HepG2 (cell line): ENCODE data around the gene MCC. TPM values are rescaled to one million over a fixed set of nuclear protein-coding genes. Genes with fewer than 3 reads are reported as not detected.

Experiments used
- ATAC-seq: fragments of 200-7000 bp; cut with Tn5 transposase; 3 replicates; pipeline ENCODE4 v1.9.1; 2020; ENCODE audit warnings: mild to moderate bottlenecking, moderate library complexity
- BruUV-seq: library from RNA; stranded (reverse); fragments of 400-500 nt; replicated peaks from 2 replicates; lab custom pipeline; 2021; lab: Mats Ljungman, UMichigan
- CTCF ChIA-PET: fragments of 300-600 bp; formaldehyde crosslinking; extraction: SDS; loops from one replicate; lab custom pipeline; 2021; ENCODE audit warnings: low total read pairs, inconsistent platforms, low intra/inter-chr PET ratio; lab: Yijun Ruan, JAX
- POLR2A ChIA-PET: fragments of 350-600 bp; sonication (Branson Sonifier 250); formaldehyde crosslinking; loops from one replicate; lab custom pipeline; 2020; ENCODE audit warnings: antibody characterized with exemption, inconsistent platforms; lab: Yijun Ruan, JAX
- DNase-seq: peaks from one replicate; pipeline ENCODE4 v3.0.0-alpha.2; 2015; ENCODE audit warnings: low spot score
- FAIRE-seq: peaks from 3 replicates; lab custom pipeline; 2011; peaks lifted over from hg19 to GRCh38; lab: Jason Lieb, UNC
- H2AFZ ChIP-seq: one replicate; pipeline ENCODE4 v1.6.1; 2011; ENCODE audit warnings: low read length, inconsistent platforms
- H3K27ac ChIP-seq: fragments of 300-600 bp; 3 replicates; pipeline ENCODE4 v1.8.0; 2011; ENCODE audit warnings: mixed run types, mild to moderate bottlenecking, mixed read lengths, low read length, inconsistent platforms; ENCODE audit not compliant: insufficient read depth; ENCODE audit errors: extremely low read length
- H3K27me3 ChIP-seq, 2 experiments: fragments of 200-600 bp in 1 of 2; 2 replicates in 1 of 2; 3 replicates in 1 of 2; pipeline versions ENCODE4 v1.6.0 to v1.8.0; 2011; ENCODE audit warnings: low read length in 2 of 2, mild to moderate bottlenecking in 2 of 2, moderate library complexity in 2 of 2, inconsistent platforms in 1 of 2; ENCODE audit not compliant: insufficient read depth in 2 of 2, control insufficient read depth in 1 of 2
- H3K36me3 ChIP-seq, 2 experiments: fragments of 200-600 bp in 1 of 2; replicated peaks in 1 of 2; 2 replicates in 1 of 2; 3 replicates in 1 of 2; pipeline versions ENCODE4 v1.5.1 to v1.8.0; 2011; ENCODE audit warnings: low read length in 2 of 2, inconsistent platforms in 1 of 2; ENCODE audit not compliant: insufficient read depth in 2 of 2, control insufficient read depth in 1 of 2
- H3K4me1 ChIP-seq: 2 replicates; pipeline ENCODE4 v1.5.1; 2012; ENCODE audit warnings: low read length, inconsistent platforms; ENCODE audit not compliant: insufficient read depth
- H3K4me2 ChIP-seq: 2 replicates; pipeline ENCODE4 v1.6.0; 2011; ENCODE audit warnings: low read depth, low read length, inconsistent platforms
- H3K4me3 ChIP-seq, 3 experiments: fragments of 200-600 bp in 1 of 3; sonication (generic), shearing (Covaris generic) in 1 of 3; replicated peaks in 1 of 3; 2 replicates each; pipeline ENCODE4 v1.5.1; 2011 to 2016; ENCODE audit warnings: low read length in 3 of 3, inconsistent platforms in 2 of 3, low read depth in 2 of 3, mild to moderate bottlenecking in 2 of 3, control low read depth in 1 of 3, mixed read lengths in 1 of 3; ENCODE audit not compliant: insufficient read depth in 1 of 3
- H3K79me2 ChIP-seq: one replicate; pipeline ENCODE4 v1.6.1; 2011; ENCODE audit warnings: low read length, inconsistent platforms; ENCODE audit not compliant: insufficient read depth
- H3K9ac ChIP-seq: 2 replicates; pipeline ENCODE4 v1.6.0; 2011; ENCODE audit warnings: mild to moderate bottlenecking, low read depth, low read length, inconsistent platforms; ENCODE audit not compliant: insufficient read depth
- H3K9me3 ChIP-seq: 2 replicates; pipeline ENCODE4 v1.5.1; 2012; ENCODE audit warnings: mild to moderate bottlenecking, low read length
- H4K20me1 ChIP-seq: 2 replicates; pipeline ENCODE4 v1.6.0; 2011; ENCODE audit warnings: inconsistent platforms, mild to moderate bottlenecking, low read length, moderate library complexity; ENCODE audit not compliant: insufficient read depth
- ARNT2 ChIP-seq: sonication (generic); formaldehyde crosslinking; IDR thresholded peaks from 2 replicates; pipeline ENCODE4 v1.8.0; 2022; ENCODE audit warnings: mild to moderate bottlenecking, low read depth, missing genetic modification reagents, moderate library complexity
- ARNTL ChIP-seq: sonication (generic); formaldehyde crosslinking; IDR thresholded peaks from 2 replicates; pipeline ENCODE4 v1.4.0; 2020; ENCODE audit warnings: mild to moderate bottlenecking, missing genetic modification reagents
- DR1 ChIP-seq: sonication (generic); formaldehyde crosslinking; IDR thresholded peaks from 2 replicates; pipeline ENCODE4 v1.8.0; 2021; ENCODE audit warnings: mild to moderate bottlenecking, missing genetic modification reagents, inconsistent platforms
- ERF ChIP-seq: IDR thresholded peaks from 2 replicates; pipeline ENCODE4 v1.6.1; 2018; ENCODE audit warnings: missing biosample characterization, missing genetic modification reagents
- FOXA3 ChIP-seq: IDR thresholded peaks from 2 replicates; pipeline ENCODE4 v1.6.1; 2016; ENCODE audit warnings: missing genetic modification reagents, missing compliant biosample characterization
- HNRNPLL ChIP-seq: fragments of 200-400 bp; formaldehyde crosslinking; IDR thresholded peaks from 2 replicates; pipeline ENCODE4 v1.6.1; 2017; ENCODE audit warnings: mild to moderate bottlenecking, low read depth, low read length; ENCODE audit not compliant: poor library complexity, severe bottlenecking
- HOXA5 ChIP-seq: sonication (generic); formaldehyde crosslinking; IDR thresholded peaks from 2 replicates; pipeline ENCODE4 v1.4.0; 2020; ENCODE audit warnings: missing genetic modification reagents
- MAF1 ChIP-seq: sonication (generic); formaldehyde crosslinking; IDR thresholded peaks from 2 replicates; pipeline ENCODE4 v1.5.0; 2020; ENCODE audit warnings: missing genetic modification reagents, borderline replicate concordance
- PCBP1 ChIP-seq: fragments of 200-400 bp; formaldehyde crosslinking; IDR thresholded peaks from 2 replicates; pipeline ENCODE4 v1.6.1; 2017; ENCODE audit warnings: mild to moderate bottlenecking, low read depth, low read length, borderline replicate concordance
- TOPORS ChIP-seq: sonication (generic); formaldehyde crosslinking; IDR thresholded peaks from 2 replicates; pipeline ENCODE4 v1.8.0; 2023; ENCODE audit warnings: mild to moderate bottlenecking, missing genetic modification reagents
- U2AF2 ChIP-seq: fragments of 200-400 bp; formaldehyde crosslinking; IDR thresholded peaks from 2 replicates; pipeline ENCODE4 v1.6.1; 2017; ENCODE audit warnings: low read depth, mild to moderate bottlenecking, low read length
- ZKSCAN5 ChIP-seq: sonication (generic); formaldehyde crosslinking; IDR thresholded peaks from 2 replicates; pipeline ENCODE4 v1.5.1; 2020; ENCODE audit warnings: mild to moderate bottlenecking, missing genetic modification reagents
- ZNF230 ChIP-seq: sonication (generic); formaldehyde crosslinking; IDR thresholded peaks from 2 replicates; pipeline ENCODE4 v1.4.0; 2020; ENCODE audit warnings: mild to moderate bottlenecking, missing genetic modification reagents
- ZNF510 ChIP-seq: sonication (generic); formaldehyde crosslinking; IDR thresholded peaks from 2 replicates; pipeline ENCODE4 v1.4.0; 2020; ENCODE audit warnings: low read depth, mild to moderate bottlenecking, missing genetic modification reagents
- ZNF557 ChIP-seq: sonication (generic); formaldehyde crosslinking; IDR thresholded peaks from 2 replicates; pipeline ENCODE4 v1.4.0; 2020; ENCODE audit warnings: missing genetic modification reagents
- ZSCAN22 ChIP-seq: sonication (generic); formaldehyde crosslinking; IDR thresholded peaks from 2 replicates; pipeline ENCODE4 v1.4.0; 2020; ENCODE audit warnings: mild to moderate bottlenecking, missing genetic modification reagents
- ZSCAN31 ChIP-seq: sonication (generic); formaldehyde crosslinking; IDR thresholded peaks from 2 replicates; pipeline ENCODE4 v1.5.0; 2020; ENCODE audit warnings: low read depth, mild to moderate bottlenecking, missing genetic modification reagents
- WGBS: methylation state at CpG from one replicate; pipeline ENCODE4 v1.1.6; 2017; ENCODE audit warnings: low lambda C conversion rate; 5-methylcytosine and 5-hydroxymethylcytosine counted together
- in situ Hi-C: cut with HindIII; loops from 2 replicates; pipeline ENCODE4 v1.10.0; 2017; ENCODE audit warnings: low pct_unique_long_range_greater_than_20kb; ENCODE audit not compliant: extremely low pct_ligation_motif_present
- intact Hi-C: fragments of 100-400 bp; cut with micrococcal nuclease; formaldehyde crosslinking; loops from one replicate; pipeline ENCODE4 v1.10.0; 2022; ENCODE audit not compliant: unreplicated experiment
- polyA plus RNA-seq, 8 experiments: library from polyadenylated mRNA; depleted of rRNA in 3 of 8; stranded (reverse) in 7 of 8; unstranded in 1 of 8; fragments of >200 nt; fragmentation: Illumina TruSeq in 4 of 8; extraction: Trizol in 4 of 8; gene quantifications; 2 replicates each; pipeline versions ENCODE4 v1.2.1 to v1.2.3, GENCODE V29; 2011 to 2016; ENCODE audit warnings: low read depth in 4 of 8, missing spikeins in 1 of 8, mixed read lengths in 1 of 8; ENCODE audit not compliant: insufficient read depth in 1 of 8
- total RNA-seq, 5 experiments: library from RNA; depleted of rRNA; stranded (reverse); fragments of >200 nt; fragmentation: Illumina TruSeq; extraction: Trizol; gene quantifications; 2 replicates each; pipeline ENCODE4 v1.2.3, GENCODE V29; 2016; ENCODE audit warnings: low read depth in 1 of 5
- TF ChIP-seq, protein P1 (sequence below): IDR thresholded peaks from 2 replicates; pipeline ENCODE4 v1.6.1; 2016; ENCODE audit warnings: low read depth, missing genetic modification reagents, missing compliant biosample characterization
- TF ChIP-seq, protein P2 (sequence below): sonication (generic); formaldehyde crosslinking; IDR thresholded peaks from 2 replicates; pipeline ENCODE4 v1.5.0; 2020; ENCODE audit warnings: missing genetic modification reagents
- TF ChIP-seq, protein P3 (sequence below): sonication (generic); formaldehyde crosslinking; IDR thresholded peaks from 2 replicates; pipeline ENCODE4 v1.5.1; 2020; ENCODE audit warnings: mild to moderate bottlenecking, missing genetic modification reagents, borderline replicate concordance

Gene MCC
- total and polyA plus RNA-seq, 2 of the 13 experiments (the other 11 are each of a cell fraction or from before 2014, with no cell fraction given): 0.55 to 2.4 TPM

GRCh38 chr5:113216545-113216944 lies 271.7 kb downstream of the MCC start:
- H3K4me2 ChIP-seq: no peak overlapping the region
- no peaks in the 10 kb centered on the region for H4K20me1 ChIP-seq
- 13% methylated on average over 3 of the region's 3 CpGs for WGBS
- DNase-seq (no peak), FAIRE-seq (no peak), ATAC-seq (no peak)
- H2AFZ ChIP-seq: no peak overlapping the region
- H3K27me3 ChIP-seq: peaks cover 1 to 8% of the 10 kb centered on the region in 2 experiments; a peak in 2 of 5 replicates
- no TSS peak for BruUV-seq
- CTCF ChIA-PET: no interaction called here
- no peaks in the 10 kb centered on the region for H3K9me3 ChIP-seq
- no peak for TF ChIP-seq ARNT2
- TF ChIP-seq HOXA5 (CRISPR knock-in tag): no peak
- TF ChIP-seq PCBP1: no peak
- no peak for TF ChIP-seq ZSCAN22 (CRISPR knock-in tag)
- no peak for TF ChIP-seq FOXA3 (CRISPR knock-in tag)
- TF ChIP-seq ZKSCAN5 (CRISPR knock-in tag): no peak
- TF ChIP-seq DR1 (CRISPR knock-in tag): no peak
- TF ChIP-seq HNRNPLL: no peak
- no peak for TF ChIP-seq ZNF510 (CRISPR knock-in tag)
- TF ChIP-seq MAF1 (CRISPR knock-in tag): no peak
- no peak for TF ChIP-seq ZNF557 (CRISPR knock-in tag)
- no peak for TF ChIP-seq ZSCAN31 (CRISPR knock-in tag)
- TF ChIP-seq, protein P1, sequence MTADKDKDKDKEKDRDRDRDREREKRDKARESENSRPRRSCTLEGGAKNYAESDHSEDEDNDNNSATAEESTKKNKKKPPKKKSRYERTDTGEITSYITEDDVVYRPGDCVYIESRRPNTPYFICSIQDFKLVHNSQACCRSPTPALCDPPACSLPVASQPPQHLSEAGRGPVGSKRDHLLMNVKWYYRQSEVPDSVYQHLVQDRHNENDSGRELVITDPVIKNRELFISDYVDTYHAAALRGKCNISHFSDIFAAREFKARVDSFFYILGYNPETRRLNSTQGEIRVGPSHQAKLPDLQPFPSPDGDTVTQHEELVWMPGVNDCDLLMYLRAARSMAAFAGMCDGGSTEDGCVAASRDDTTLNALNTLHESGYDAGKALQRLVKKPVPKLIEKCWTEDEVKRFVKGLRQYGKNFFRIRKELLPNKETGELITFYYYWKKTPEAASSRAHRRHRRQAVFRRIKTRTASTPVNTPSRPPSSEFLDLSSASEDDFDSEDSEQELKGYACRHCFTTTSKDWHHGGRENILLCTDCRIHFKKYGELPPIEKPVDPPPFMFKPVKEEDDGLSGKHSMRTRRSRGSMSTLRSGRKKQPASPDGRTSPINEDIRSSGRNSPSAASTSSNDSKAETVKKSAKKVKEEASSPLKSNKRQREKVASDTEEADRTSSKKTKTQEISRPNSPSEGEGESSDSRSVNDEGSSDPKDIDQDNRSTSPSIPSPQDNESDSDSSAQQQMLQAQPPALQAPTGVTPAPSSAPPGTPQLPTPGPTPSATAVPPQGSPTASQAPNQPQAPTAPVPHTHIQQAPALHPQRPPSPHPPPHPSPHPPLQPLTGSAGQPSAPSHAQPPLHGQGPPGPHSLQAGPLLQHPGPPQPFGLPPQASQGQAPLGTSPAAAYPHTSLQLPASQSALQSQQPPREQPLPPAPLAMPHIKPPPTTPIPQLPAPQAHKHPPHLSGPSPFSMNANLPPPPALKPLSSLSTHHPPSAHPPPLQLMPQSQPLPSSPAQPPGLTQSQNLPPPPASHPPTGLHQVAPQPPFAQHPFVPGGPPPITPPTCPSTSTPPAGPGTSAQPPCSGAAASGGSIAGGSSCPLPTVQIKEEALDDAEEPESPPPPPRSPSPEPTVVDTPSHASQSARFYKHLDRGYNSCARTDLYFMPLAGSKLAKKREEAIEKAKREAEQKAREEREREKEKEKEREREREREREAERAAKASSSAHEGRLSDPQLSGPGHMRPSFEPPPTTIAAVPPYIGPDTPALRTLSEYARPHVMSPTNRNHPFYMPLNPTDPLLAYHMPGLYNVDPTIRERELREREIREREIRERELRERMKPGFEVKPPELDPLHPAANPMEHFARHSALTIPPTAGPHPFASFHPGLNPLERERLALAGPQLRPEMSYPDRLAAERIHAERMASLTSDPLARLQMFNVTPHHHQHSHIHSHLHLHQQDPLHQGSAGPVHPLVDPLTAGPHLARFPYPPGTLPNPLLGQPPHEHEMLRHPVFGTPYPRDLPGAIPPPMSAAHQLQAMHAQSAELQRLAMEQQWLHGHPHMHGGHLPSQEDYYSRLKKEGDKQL (CRISPR knock-in tag): no peak
- TF ChIP-seq ARNTL (CRISPR knock-in tag): no peak
- TF ChIP-seq ERF (CRISPR knock-in tag): no peak
- TF ChIP-seq, protein P2, sequence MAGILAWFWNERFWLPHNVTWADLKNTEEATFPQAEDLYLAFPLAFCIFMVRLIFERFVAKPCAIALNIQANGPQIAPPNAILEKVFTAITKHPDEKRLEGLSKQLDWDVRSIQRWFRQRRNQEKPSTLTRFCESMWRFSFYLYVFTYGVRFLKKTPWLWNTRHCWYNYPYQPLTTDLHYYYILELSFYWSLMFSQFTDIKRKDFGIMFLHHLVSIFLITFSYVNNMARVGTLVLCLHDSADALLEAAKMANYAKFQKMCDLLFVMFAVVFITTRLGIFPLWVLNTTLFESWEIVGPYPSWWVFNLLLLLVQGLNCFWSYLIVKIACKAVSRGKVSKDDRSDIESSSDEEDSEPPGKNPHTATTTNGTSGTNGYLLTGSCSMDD: no peak
- TF ChIP-seq, protein P3, sequence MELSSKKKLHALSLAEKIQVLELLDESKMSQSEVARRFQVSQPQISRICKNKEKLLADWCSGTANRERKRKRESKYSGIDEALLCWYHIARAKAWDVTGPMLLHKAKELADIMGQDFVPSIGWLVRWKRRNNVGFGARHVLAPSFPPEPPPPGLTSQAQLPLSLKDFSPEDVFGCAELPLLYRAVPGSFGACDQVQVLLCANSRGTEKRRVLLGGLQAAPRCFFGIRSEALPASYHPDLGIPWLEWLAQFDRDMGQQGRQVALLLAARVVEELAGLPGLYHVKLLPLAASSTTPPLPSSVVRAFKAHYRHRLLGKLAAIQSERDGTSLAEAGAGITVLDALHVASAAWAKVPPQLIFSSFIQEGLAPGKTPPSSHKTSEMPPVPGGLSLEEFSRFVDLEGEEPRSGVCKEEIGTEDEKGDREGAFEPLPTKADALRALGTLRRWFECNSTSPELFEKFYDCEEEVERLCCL: no peak
- TF ChIP-seq ZNF230: no peak
- TF ChIP-seq TOPORS: no peak
- no peak for TF ChIP-seq U2AF2
- intact Hi-C loops (no loop called here), in situ Hi-C loops (no loop called here)
- no peaks in the 10 kb centered on the region for H3K79me2 ChIP-seq
- no peak overlapping the region for H3K4me3 ChIP-seq
- H3K4me1 ChIP-seq: no peaks in the 10 kb centered on the region
- no peak overlapping the region for H3K9ac ChIP-seq
- no peaks in the 10 kb centered on the region for H3K36me3 ChIP-seq
- H3K27ac ChIP-seq: no peak overlapping the region
- POLR2A ChIA-PET: no interaction called here
